ENCODE results near the gene TTC4. TPM values are rescaled to one million over a fixed set of nuclear protein-coding genes. Genes with fewer than 3 reads are reported as not detected.

TTC4 gene
- total RNA-seq, 1 experiment from 2014 or later, result 34.7 TPM

DNA sequence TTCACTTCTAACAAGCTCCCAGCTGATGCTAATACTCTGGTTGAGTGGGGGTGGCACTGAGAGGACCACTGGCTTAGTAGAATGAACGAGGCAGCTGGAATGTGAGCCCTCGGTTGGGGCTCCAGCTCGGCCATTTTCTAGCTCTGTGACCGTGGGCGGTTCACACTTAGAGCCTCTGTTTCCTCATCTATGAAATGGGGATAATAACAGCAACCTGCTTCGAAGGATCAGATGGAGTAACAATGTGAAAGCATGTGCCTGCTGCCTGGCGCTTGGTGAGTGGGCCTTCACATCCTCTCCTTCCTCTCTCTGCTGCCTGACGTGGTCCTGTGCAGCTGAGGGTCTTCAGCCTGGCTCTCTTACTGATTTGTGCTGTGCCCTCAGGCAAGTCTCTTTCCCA, 20.9 kb upstream of the TTC4 start:
- Histone ChIP-seq H3K9me2 (replicated peaks; ENCODE audit: low read length) (no peaks in the 10 kb centered on the region), H3K9me3 (ENCODE audit: low read length) (no peaks in the 10 kb centered on the region), H3K9ac (ENCODE audit: low read length) (no peak overlapping the region), H3F3A (ENCODE audit: low read length, unreplicated experiment) (no peaks in the 10 kb centered on the region), H3K4me3 (ENCODE audit: low read length) (no peak overlapping the region), H2AFZ (ENCODE audit: low read length) (no peak overlapping the region), H3K79me2 (ENCODE audit: low read length) (no peaks in the 10 kb centered on the region), H4K20me1 (ENCODE audit: low read length) (no peaks in the 10 kb centered on the region), H3K36me3 (ENCODE audit: low read depth, low read length) (no peaks in the 10 kb centered on the region), H3K4me1 (ENCODE audit: insufficient read depth, low read length) (no peaks in the 10 kb centered on the region), H3K27me3 (ENCODE audit: low read length) (peaks cover 11% of the 10 kb centered on the region; the same call in 1 of the 2 replicates), H3K4me2 (ENCODE audit: low read length) (no peak overlapping the region), H3K27ac (ENCODE audit: low read length) (no peak overlapping the region)
- no peak for TF ChIP-seq CTCF (conservative IDR thresholded peaks at IDR 0.05; ENCODE audit: low read depth, low read length)
- no peak for TF ChIP-seq EZH2 (IDR thresholded peaks at IDR 0.05; ENCODE audit: low read length, unreplicated experiment)
- no peak for TF ChIP-seq EZH2phosphoT487 (IDR thresholded peaks at IDR 0.05; ENCODE audit: borderline replicate concordance, low read length)
- intact Hi-C loops (cut with micrococcal nuclease), result no loop called here
- POLR2A ChIA-PET (ENCODE audit: unreplicated experiment), result interaction anchor here (0.6 kb wide), 1 partner anchor 21 kb away, joined by 3 read pairs; no protein-coding TSS in a partner anchor
- ATAC-seq (no peak), DNase-seq (no peak)
- no TSS peak for BruUV-seq (replicated peaks)
- CTCF ChIA-PET, result no interaction called here

DNA sequence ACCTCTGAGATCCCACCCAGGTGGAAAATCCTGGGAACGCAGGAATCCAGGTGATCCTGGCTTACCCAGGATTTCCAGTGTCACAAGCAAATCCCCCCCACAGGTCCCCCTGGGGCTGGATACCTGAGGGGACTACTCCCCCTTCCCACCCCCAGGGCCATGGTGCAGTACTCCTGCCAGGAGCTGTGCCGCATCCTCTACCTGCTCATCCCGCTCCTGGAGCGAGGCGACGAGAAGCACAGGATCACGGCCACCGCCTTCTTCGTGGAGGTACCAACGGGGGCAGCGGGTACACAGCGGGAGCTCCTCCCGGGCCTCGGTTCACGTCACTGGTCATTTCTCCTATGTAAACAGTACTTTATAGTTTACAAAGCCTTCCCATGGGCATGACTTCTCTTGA, 20.4 kb upstream of the TTC4 start:
- Histone ChIP-seq H3K9me3 (ENCODE audit: low read length) (no peaks in the 10 kb centered on the region), H3K4me3 (ENCODE audit: low read length) (no peak overlapping the region), H3K4me2 (ENCODE audit: low read length) (no peak overlapping the region), H4K20me1 (ENCODE audit: low read length) (no peaks in the 10 kb centered on the region), H3F3A (ENCODE audit: low read length, unreplicated experiment) (no peaks in the 10 kb centered on the region), H3K9ac (ENCODE audit: low read length) (no peak overlapping the region), H3K4me1 (ENCODE audit: insufficient read depth, low read length) (no peaks in the 10 kb centered on the region), H3K27me3 (ENCODE audit: low read length) (peaks cover 13% of the 10 kb centered on the region; the same call in 1 of the 2 replicates), H3K36me3 (ENCODE audit: low read depth, low read length) (no peaks in the 10 kb centered on the region), H2AFZ (ENCODE audit: low read length) (no peak overlapping the region), H3K27ac (ENCODE audit: low read length) (no peak overlapping the region), H3K79me2 (ENCODE audit: low read length) (no peaks in the 10 kb centered on the region), H3K9me2 (replicated peaks; ENCODE audit: low read length) (no peaks in the 10 kb centered on the region)
- intact Hi-C loops (cut with micrococcal nuclease), result no loop called here
- no peak for ATAC-seq
- TF ChIP-seq CTCF (conservative IDR thresholded peaks at IDR 0.05; ENCODE audit: low read depth, low read length), result no peak
- no peak for TF ChIP-seq EZH2 (IDR thresholded peaks at IDR 0.05; ENCODE audit: low read length, unreplicated experiment)
- TF ChIP-seq EZH2phosphoT487 (IDR thresholded peaks at IDR 0.05; ENCODE audit: borderline replicate concordance, low read length), result no peak
- DNase-seq, result no peak
- no TSS peak for BruUV-seq (replicated peaks)
- CTCF ChIA-PET, result no interaction called here
- POLR2A ChIA-PET (ENCODE audit: unreplicated experiment), result interaction anchor here (0.6 kb wide), 1 partner anchor 21 kb away, joined by 3 read pairs; no protein-coding TSS in a partner anchor

DNA sequence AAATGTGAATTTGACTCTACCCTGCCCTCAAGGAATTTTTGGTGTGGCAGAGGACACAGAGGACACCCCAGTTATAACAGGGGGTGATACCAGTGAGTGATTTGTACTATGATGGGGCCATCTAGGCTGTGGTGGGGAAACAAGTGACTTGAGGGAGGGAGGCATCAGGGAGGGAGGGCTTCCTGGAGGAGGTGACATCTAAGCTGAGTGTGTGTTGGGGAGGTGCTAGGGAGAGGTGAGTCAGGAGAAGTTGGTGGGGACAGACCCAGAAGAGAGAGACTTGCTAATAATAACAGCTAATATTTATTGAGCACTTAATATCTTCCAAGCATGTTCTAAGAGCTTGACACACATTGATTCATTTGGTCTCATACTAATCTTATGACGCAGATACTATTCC, 19.9 kb upstream of the TTC4 start:
- DNase-seq (no peak), ATAC-seq (no peak)
- Histone ChIP-seq H3K4me2 (ENCODE audit: low read length) (no peak overlapping the region), H3K27me3 (ENCODE audit: low read length) (peaks cover 13% of the 10 kb centered on the region; the same call in 1 of the 2 replicates), H3K9ac (ENCODE audit: low read length) (no peak overlapping the region), H3K27ac (ENCODE audit: low read length) (no peak overlapping the region), H3K36me3 (ENCODE audit: low read depth, low read length) (no peaks in the 10 kb centered on the region), H3K79me2 (ENCODE audit: low read length) (no peaks in the 10 kb centered on the region), H4K20me1 (ENCODE audit: low read length) (no peaks in the 10 kb centered on the region), H3K9me3 (ENCODE audit: low read length) (no peaks in the 10 kb centered on the region), H2AFZ (ENCODE audit: low read length) (no peak overlapping the region), H3K4me1 (ENCODE audit: insufficient read depth, low read length) (no peaks in the 10 kb centered on the region), H3K9me2 (replicated peaks; ENCODE audit: low read length) (no peaks in the 10 kb centered on the region), H3K4me3 (ENCODE audit: low read length) (no peak overlapping the region), H3F3A (ENCODE audit: low read length, unreplicated experiment) (no peaks in the 10 kb centered on the region)
- ChIA-PET POLR2A (ENCODE audit: unreplicated experiment) (no interaction called here), CTCF (no interaction called here)
- intact Hi-C loops (cut with micrococcal nuclease), result no loop called here
- TF ChIP-seq EZH2 (IDR thresholded peaks at IDR 0.05; ENCODE audit: low read length, unreplicated experiment), result no peak
- TF ChIP-seq EZH2phosphoT487 (IDR thresholded peaks at IDR 0.05; ENCODE audit: borderline replicate concordance, low read length), result no peak
- no peak for TF ChIP-seq CTCF (conservative IDR thresholded peaks at IDR 0.05; ENCODE audit: low read depth, low read length)
- BruUV-seq (replicated peaks), result no TSS peak
